GM12878 (cell line): ENCODE data around the gene NDNF.

Source experiments
- LARP7 ChIP-seq: fragments of 450-650 bp; IDR thresholded peaks from 2 replicates; pipeline ENCODE4 v1.6.1; 2017; ENCODE audit warnings: mild to moderate bottlenecking
- TAF1 ChIP-seq: IDR thresholded peaks from 2 replicates; pipeline ENCODE4 v1.6.1; 2011; ENCODE audit warnings: mild to moderate bottlenecking, low read depth, low read length, borderline replicate concordance

GRCh38 chr4:121071640-121072223 is 603 bp downstream of the NDNF start:
- TF ChIP-seq TAF1 (no peak), LARP7 (no peak)
